KMS-11 (cell line): ENCODE measurements around the gene LINGO1.

Source experiments
- H2AFZ ChIP-seq: fragments of 200-600 bp; sonication (generic); 2 replicates; pipeline ENCODE4 v1.6.1; 2016; ENCODE audit warnings: antibody characterized with exemption, mixed run types, low read depth
- H3K27ac ChIP-seq: fragments of 200-600 bp; sonication (generic); 2 replicates; pipeline ENCODE4 v1.6.1; 2016; ENCODE audit warnings: mild to moderate bottlenecking, mixed run types
- H3K27me3 ChIP-seq: fragments of 200-600 bp; sonication (generic); 2 replicates; pipeline ENCODE4 v1.6.1; 2017; ENCODE audit warnings: mild to moderate bottlenecking, low read depth, mixed run types, moderate library complexity; ENCODE audit not compliant: insufficient read depth
- H3K36me3 ChIP-seq: fragments of 200-600 bp; sonication (generic); 2 replicates; pipeline ENCODE4 v1.6.1; 2017; ENCODE audit warnings: mild to moderate bottlenecking, mixed run types; ENCODE audit not compliant: insufficient read depth
- H3K4me1 ChIP-seq: fragments of 200-600 bp; sonication (generic); 2 replicates; pipeline ENCODE4 v1.6.1; 2016; ENCODE audit warnings: mild to moderate bottlenecking, low read depth, mixed run types; ENCODE audit not compliant: poor library complexity, severe bottlenecking
- H3K4me2 ChIP-seq: fragments of 200-600 bp; sonication (generic); 2 replicates; pipeline ENCODE4 v1.7.0; 2016; ENCODE audit warnings: mild to moderate bottlenecking, mixed run types
- H3K4me3 ChIP-seq: fragments of 200-600 bp; sonication (generic); IDR thresholded peaks from 2 replicates; pipeline ENCODE4 v1.6.1; 2017; ENCODE audit warnings: low read depth, low read length, mixed read lengths; ENCODE audit not compliant: insufficient read depth
- H3K79me2 ChIP-seq: fragments of 200-600 bp; sonication (generic); 2 replicates; pipeline ENCODE4 v1.6.1; 2016; ENCODE audit warnings: low read depth, mixed run types; ENCODE audit not compliant: insufficient read depth
- H3K9ac ChIP-seq: fragments of 200-600 bp; sonication (generic); 2 replicates; pipeline ENCODE4 v1.6.1; 2016; ENCODE audit warnings: mild to moderate bottlenecking, mixed run types
- H4K20me1 ChIP-seq: fragments of 200-600 bp; sonication (generic); 2 replicates; pipeline ENCODE4 v1.6.1; 2016; ENCODE audit warnings: mild to moderate bottlenecking, mixed run types; ENCODE audit not compliant: insufficient read depth
- CTCF ChIP-seq: fragments of 200-600 bp; sonication (generic); conservative IDR thresholded peaks from 2 replicates; pipeline ENCODE4 v1.6.1; 2017; ENCODE audit warnings: low read depth, mild to moderate bottlenecking, antibody characterized with exemption, low read length, moderate library complexity, mixed read lengths

The LINGO1 gene

GRCh38 chr15:77596821-77597803 lies 35.6 kb downstream of the LINGO1 start:
- Histone ChIP-seq H2AFZ (no peak overlapping the region), H3K4me2 (no peak overlapping the region), H3K9ac (no peak overlapping the region), H3K27ac (no peak overlapping the region), H4K20me1 (no peaks in the 10 kb centered on the region), H3K4me3 (no peak overlapping the region), H3K79me2 (no peaks in the 10 kb centered on the region), H3K27me3 (peaks cover 2% of the 10 kb centered on the region; the same call in 1 of the 2 replicates), H3K4me1 (no peaks in the 10 kb centered on the region), H3K36me3 (no peaks in the 10 kb centered on the region)
- no peak for TF ChIP-seq CTCF

DNA sequence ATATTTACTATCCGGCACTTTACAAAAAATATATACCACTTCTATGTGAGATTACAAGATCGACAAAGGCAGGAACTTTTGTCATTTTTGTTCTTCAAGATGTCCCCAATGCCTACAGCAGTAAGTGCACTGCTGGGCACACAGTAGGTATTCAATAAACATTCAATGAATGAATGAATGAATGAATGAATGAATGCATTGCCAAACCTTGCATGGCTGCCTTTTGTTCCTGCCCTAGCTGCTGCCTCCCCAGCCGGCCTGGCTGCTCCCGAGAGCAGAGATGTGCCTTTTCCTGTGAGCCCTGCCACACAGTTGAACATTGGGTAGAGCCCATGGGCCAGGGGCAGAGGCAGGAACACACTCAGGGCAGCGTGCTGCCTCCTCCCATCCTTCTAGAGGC lies 37.5 kb downstream of the LINGO1 start:
- no peak overlapping the region for H3K4me2 ChIP-seq
- no peaks in the 10 kb centered on the region for H3K79me2 ChIP-seq
- no peak overlapping the region for H3K4me3 ChIP-seq
- peaks cover 8% of the 10 kb centered on the region; the same call in 1 of the 2 replicates for H3K27me3 ChIP-seq
- H2AFZ ChIP-seq = no peak overlapping the region
- no peak overlapping the region for H3K9ac ChIP-seq
- no peak for TF ChIP-seq CTCF
- no peaks in the 10 kb centered on the region for H4K20me1 ChIP-seq
- H3K4me1 ChIP-seq = no peaks in the 10 kb centered on the region
- H3K36me3 ChIP-seq = no peaks in the 10 kb centered on the region
- H3K27ac ChIP-seq = no peak overlapping the region

DNA sequence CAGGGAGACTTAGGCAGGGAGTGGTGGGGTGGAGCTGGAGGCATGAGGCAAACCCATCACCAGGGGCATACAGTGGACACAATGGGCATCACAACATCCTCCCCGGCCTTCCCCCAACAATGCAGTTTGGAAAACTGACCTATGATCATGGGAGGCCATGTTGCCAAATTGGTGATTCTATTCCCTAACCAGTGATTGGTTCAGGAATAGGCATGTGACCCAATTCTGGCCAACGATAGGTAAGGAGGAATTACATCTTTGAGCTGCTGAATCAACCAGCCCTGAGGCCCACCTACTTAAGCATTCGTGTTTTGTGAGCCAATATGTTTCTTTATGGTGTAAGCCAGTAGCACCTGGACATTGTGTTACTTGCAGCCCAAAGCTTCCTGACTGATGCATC lies 40.0 kb downstream of the LINGO1 start:
- Histone ChIP-seq H3K27me3 (peaks cover 20% of the 10 kb centered on the region; the same call in 1 of the 2 replicates), H3K9ac (no peak overlapping the region), H3K27ac (no peak overlapping the region), H2AFZ (no peak overlapping the region), H3K4me3 (no peak overlapping the region), H3K79me2 (no peaks in the 10 kb centered on the region), H3K36me3 (no peaks in the 10 kb centered on the region), H3K4me2 (no peak overlapping the region), H4K20me1 (no peaks in the 10 kb centered on the region), H3K4me1 (no peaks in the 10 kb centered on the region)
- TF ChIP-seq CTCF = no peak

- Histone ChIP-seq H3K36me3 (no peaks in the 10 kb centered on the region), H3K4me2 (no peak overlapping the region), H4K20me1 (no peaks in the 10 kb centered on the region), H3K9ac (no peak overlapping the region), H3K27me3 (peaks cover 27% of the 10 kb centered on the region; the same call in 1 of the 2 replicates), H2AFZ (no peak overlapping the region), H3K27ac (no peak overlapping the region), H3K4me1 (no peaks in the 10 kb centered on the region), H3K4me3 (no peak overlapping the region), H3K79me2 (no peaks in the 10 kb centered on the region)
- no peak for TF ChIP-seq CTCF
Measured at GRCh38 chr15:77591968-77592613, 40.6 kb downstream of the LINGO1 start.
